HG03342 (cell line): ENCODE measurements around the gene SELENOS.

Experiments
- ATAC-seq: cut with Tn5 transposase; IDR thresholded peaks from one replicate; pipeline ENCODE4 v1.9.1; 2021; ENCODE audit warnings: mild to moderate bottlenecking, moderate library complexity; ENCODE audit not compliant: unreplicated experiment

SELENOS gene

GRCh38 chr15:101277943-101278564, 769 bp upstream of the SELENOS start:
- no peak for ATAC-seq

GRCh38 chr15:101276501-101277037, 716 bp downstream of the SELENOS start:
- peak; percentile 44 for ATAC-seq

GRCh38 chr15:101275018-101275417, 2.3 kb downstream of the SELENOS start:
- ATAC-seq, result no peak

GRCh38 chr15:101273534-101273933, 3.8 kb downstream of the SELENOS start:
- no peak for ATAC-seq

- ATAC-seq, result no peak
Observed at GRCh38 chr15:101272584-101272983, 4.7 kb downstream of the SELENOS start.

GRCh38 chr15:101269479-101270223, 7.6 kb downstream of the SELENOS start:
- no peak for ATAC-seq

GRCh38 chr15:101267320-101268104, 9.8 kb downstream of the SELENOS start:
- no peak for ATAC-seq

- ATAC-seq, result no peak
Observed at GRCh38 chr15:101266787-101267186, 10.5 kb downstream of the SELENOS start.

GRCh38 chr15:101266034-101266433, 11.3 kb downstream of the SELENOS start:
- no peak for ATAC-seq

GRCh38 chr15:101264911-101265641, 12.2 kb downstream of the SELENOS start:
- ATAC-seq, result no peak

GRCh38 chr15:101264011-101264410, 13.3 kb downstream of the SELENOS start:
- no peak for ATAC-seq

- no peak for ATAC-seq
Observed at GRCh38 chr15:101262551-101262950, 14.7 kb downstream of the SELENOS start.

- ATAC-seq, result no peak
Observed at GRCh38 chr15:101258238-101259144, 18.8 kb downstream of the SELENOS start.

- ATAC-seq, result no peak
Observed at GRCh38 chr15:101256757-101257156, 20.5 kb downstream of the SELENOS start.

- no peak for ATAC-seq
Observed at GRCh38 chr15:101255615-101256241, 21.6 kb downstream of the SELENOS start.

GRCh38 chr15:101255051-101255395, 22.3 kb downstream of the SELENOS start:
- no peak for ATAC-seq

GRCh38 chr15:101254157-101255050, 22.9 kb downstream of the SELENOS start:
- no peak for ATAC-seq

GRCh38 chr15:101252836-101253235, 24.4 kb downstream of the SELENOS start:
- no peak for ATAC-seq
